ENCODE results near the gene CMTM1.
"Not testable (repeated sequence)": the region's sequence is repeated elsewhere in the genome, so short reads cannot be mapped to it uniquely, and the experiment has no call there.

Gene CMTM1

GRCh38 chr16:66600477-66600876, 34.2 kb downstream of the CMTM1 start:
- H3K27ac Mint-ChIP-seq: no peak overlapping the region

DNA sequence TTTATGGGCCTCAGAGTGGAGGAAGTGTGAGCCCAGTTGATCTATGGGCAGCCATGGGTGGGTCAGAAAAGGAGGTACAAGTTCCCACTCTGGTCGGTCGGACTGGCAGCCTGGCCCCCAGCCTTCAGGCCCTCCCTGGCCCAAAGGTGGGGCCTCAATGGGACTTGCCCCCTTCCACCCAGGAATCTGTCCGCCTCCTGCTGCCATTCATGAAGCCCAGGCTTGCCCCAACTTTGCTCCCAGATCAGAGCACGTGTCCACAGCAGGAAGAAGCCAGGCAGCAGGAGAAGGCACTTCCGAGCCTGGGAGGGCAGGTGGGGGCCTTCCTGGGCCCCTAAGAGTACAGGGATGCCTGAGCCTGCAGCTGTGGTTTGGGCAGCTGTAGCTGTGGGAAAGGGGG, 35.2 kb downstream of the CMTM1 start:
- no peak for DNase-seq (ENCODE audit: low spot score)
- Mint-ChIP-seq H3K9me3 (peaks cover 8% of the 10 kb centered on the region), H3K36me3 (ENCODE audit: low read depth) (peaks cover 18% of the 10 kb centered on the region), H3K4me3 (no peak overlapping the region), H3K4me1 (ENCODE audit: low read depth) (peaks cover 49% of the 10 kb centered on the region), H3K27ac (no peak overlapping the region), H3K27me3 (ENCODE audit: low read depth) (no peaks in the 10 kb centered on the region)

More at GRCh38 chr16:66600477-66600876, 34.2 kb downstream of the CMTM1 start:
- Mint-ChIP-seq H3K27me3 (ENCODE audit: low read depth) (no peaks in the 10 kb centered on the region), H3K9me3 (peaks cover 8% of the 10 kb centered on the region), H3K4me1 (ENCODE audit: low read depth) (peaks cover 45% of the 10 kb centered on the region), H3K4me3 (no peak overlapping the region), H3K36me3 (ENCODE audit: low read depth) (peaks cover 13% of the 10 kb centered on the region)
- DNase-seq (ENCODE audit: low spot score): no peak

- Mint-ChIP-seq H3K4me1 (ENCODE audit: low read depth) (peaks cover 47% of the 10 kb centered on the region), H3K4me3 (peak overlapping the region; percentile 97), H3K36me3 (ENCODE audit: low read depth) (peaks cover 29% of the 10 kb centered on the region), H3K27ac (peak overlapping the region; percentile 98), H3K27me3 (ENCODE audit: low read depth) (no peaks in the 10 kb centered on the region), H3K9me3 (peaks cover 8% of the 10 kb centered on the region)
- peak; percentile 80 for DNase-seq (ENCODE audit: low spot score)
Measured at GRCh38 chr16:66603537-66604375, 37.5 kb downstream of the CMTM1 start.

DNA sequence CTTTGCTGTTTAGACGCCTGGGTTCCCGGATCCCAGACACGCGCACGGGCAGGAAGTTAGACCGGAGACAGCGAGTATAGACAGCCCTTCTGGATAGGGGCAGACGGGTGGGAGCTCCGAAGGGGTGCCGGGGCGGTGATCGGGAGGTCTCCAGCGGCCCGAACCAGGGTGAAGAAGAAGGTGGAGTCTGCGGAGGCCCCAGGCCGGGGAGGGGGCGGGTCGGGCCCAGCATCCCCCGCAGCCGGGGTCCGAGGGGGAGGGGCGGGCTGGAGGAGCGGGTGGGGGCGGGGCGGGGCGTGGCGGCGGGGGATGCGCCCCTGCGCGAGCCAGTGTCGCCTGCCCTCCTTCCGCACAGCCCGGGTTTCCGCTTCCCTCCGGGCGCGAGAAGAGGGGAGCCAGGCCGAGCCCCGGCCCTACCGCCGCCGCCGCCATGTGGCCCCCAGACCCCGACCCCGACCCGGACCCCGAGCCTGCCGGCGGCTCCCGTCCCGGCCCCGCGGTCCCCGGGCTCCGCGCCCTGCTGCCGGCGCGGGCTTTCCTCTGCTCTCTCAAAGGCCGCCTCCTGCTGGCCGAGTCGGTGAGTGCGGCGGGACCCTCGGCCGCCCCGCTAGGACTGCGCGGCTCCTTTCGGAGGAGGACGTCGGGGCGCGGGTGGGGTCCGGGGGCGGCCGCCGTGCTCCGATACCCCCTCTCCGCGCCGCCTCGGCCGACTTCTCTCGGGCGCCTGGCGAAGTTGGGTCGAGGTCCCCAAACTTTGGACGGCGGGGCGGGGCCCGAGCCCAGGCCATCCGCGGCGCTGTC, 38.3 kb downstream of the CMTM1 start, which contains the start of gene CMTM3:
CMTM3 (plus strand) TSS at position 329 of the 801 bp plus-strand sequence; CDS start at position 431, 102 bp downstream.
- peaks cover 30% of the 10 kb centered on the region for H3K36me3 Mint-ChIP-seq (ENCODE audit: low read depth)
- H3K27me3 Mint-ChIP-seq (ENCODE audit: low read depth): no peaks in the 10 kb centered on the region
- H3K4me3 Mint-ChIP-seq: peak within 1 kb of the TSS; percentile 97
- peak; percentile 76 for DNase-seq (ENCODE audit: low spot score)
- H3K4me1 Mint-ChIP-seq (ENCODE audit: low read depth): peaks cover 45% of the 10 kb centered on the region
- H3K27ac Mint-ChIP-seq: peak within 1 kb of the TSS; percentile 98
- peaks cover 8% of the 10 kb centered on the region for H3K9me3 Mint-ChIP-seq

DNA sequence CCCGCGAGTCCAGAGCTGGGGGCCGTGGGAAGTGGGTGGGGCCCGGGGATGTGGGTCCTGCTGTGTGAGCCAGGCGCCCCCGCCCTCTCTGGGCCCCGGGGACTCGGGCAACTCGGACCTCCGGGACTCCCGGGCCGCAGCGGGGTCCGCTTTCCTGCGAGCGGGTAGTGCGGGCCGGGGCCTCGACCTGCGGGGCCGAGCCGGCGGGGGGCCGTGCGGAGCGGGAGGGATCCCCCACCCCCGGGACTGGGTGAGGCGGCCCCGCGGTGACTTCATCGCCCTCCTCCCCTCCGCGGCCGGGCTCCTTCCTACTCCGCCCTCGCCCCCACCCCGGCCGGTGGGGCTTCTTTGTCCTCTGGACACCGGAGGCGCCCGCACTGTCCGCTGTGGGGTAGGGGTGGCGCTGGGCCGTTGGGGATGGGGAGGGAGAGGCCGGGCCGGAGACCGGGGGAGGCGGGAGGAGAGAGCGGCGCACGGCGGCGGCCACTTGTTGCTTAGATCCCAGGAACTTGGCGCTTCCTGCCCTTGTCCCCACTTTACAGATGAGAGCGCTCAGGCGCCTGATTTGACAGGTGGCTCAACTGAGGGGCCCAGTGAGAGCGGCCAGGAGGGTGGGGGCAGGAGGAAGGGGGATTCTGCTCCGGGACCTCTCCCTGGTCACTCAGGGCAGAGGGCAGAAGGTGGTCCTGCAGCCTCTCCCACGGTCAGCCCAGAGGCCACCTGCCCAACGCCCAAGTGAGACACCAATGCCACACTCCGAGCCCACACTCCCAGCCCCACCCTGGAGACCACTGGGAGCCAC, 39.1 kb downstream of the CMTM1 start:
- Mint-ChIP-seq H3K4me3 (peak overlapping the region; percentile 85), H3K27ac (peak overlapping the region; percentile 83), H3K27me3 (ENCODE audit: low read depth) (no peaks in the 10 kb centered on the region), H3K9me3 (peaks cover 8% of the 10 kb centered on the region), H3K36me3 (ENCODE audit: low read depth) (peaks cover 38% of the 10 kb centered on the region), H3K4me1 (ENCODE audit: low read depth) (peaks cover 40% of the 10 kb centered on the region)
- peak; percentile 52 for DNase-seq (ENCODE audit: low spot score)

- Mint-ChIP-seq H3K4me1 (ENCODE audit: low read depth) (peaks cover 34% of the 10 kb centered on the region), H3K27ac (peak overlapping the region; percentile 83), H3K36me3 (ENCODE audit: low read depth) (peaks cover 37% of the 10 kb centered on the region), H3K27me3 (ENCODE audit: low read depth) (no peaks in the 10 kb centered on the region), H3K9me3 (peaks cover under 1% of the 10 kb centered on the region), H3K4me3 (peak overlapping the region; percentile 85)
- peak; percentile 17 for DNase-seq (ENCODE audit: low spot score)
Measured at GRCh38 chr16:66605979-66606751, 39.9 kb downstream of the CMTM1 start.

DNA sequence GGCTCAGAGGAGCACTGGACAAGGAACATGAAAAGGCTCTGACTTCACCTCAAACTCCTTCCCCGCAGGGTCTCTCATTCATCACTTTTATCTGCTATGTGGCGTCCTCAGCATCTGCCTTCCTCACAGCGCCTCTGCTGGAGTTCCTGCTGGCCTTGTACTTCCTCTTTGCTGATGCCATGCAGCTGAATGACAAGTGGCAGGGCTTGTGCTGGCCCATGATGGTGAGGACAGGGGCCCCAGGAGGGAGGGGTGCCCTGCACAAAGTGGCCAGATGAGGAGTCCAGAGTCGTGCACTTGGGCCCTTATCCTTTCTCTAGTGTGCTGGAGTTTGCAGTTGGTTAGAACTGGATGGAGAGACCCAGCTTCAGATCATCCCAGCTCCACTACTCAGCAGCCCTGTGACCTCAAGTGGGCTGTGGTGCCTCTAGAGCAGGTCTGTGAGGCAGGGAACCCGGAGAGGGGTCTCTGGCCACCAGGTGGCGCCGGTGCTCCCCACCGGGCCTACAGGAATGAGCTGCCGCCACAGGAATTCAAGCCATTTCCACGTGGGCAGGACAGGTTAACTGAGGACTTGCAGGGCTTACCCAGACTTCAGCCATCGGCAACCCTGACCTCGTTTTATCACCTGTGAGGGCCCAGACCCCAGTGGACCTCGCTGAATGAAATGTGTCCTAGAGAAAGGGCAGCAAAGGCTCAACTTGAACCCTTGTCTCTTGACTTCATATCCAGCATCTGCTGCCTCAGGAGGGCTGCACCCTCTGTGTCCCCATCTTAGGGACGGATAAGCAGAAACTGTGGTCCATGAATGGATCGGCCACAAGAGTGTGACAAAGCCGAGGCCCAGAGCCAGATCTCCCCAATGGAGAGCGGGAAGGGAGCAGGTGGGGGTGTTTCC, 42.3 kb downstream of the CMTM1 start:
- no peaks in the 10 kb centered on the region for H3K9me3 Mint-ChIP-seq
- peaks cover 29% of the 10 kb centered on the region for H3K4me1 Mint-ChIP-seq (ENCODE audit: low read depth)
- H3K27ac Mint-ChIP-seq: peak overlapping the region; percentile 67
- peak overlapping the region; percentile 60 for H3K4me3 Mint-ChIP-seq
- H3K27me3 Mint-ChIP-seq (ENCODE audit: low read depth): no peaks in the 10 kb centered on the region
- peak; percentile 79 for DNase-seq (ENCODE audit: low spot score)
- peaks cover 52% of the 10 kb centered on the region for H3K36me3 Mint-ChIP-seq (ENCODE audit: low read depth)

DNA sequence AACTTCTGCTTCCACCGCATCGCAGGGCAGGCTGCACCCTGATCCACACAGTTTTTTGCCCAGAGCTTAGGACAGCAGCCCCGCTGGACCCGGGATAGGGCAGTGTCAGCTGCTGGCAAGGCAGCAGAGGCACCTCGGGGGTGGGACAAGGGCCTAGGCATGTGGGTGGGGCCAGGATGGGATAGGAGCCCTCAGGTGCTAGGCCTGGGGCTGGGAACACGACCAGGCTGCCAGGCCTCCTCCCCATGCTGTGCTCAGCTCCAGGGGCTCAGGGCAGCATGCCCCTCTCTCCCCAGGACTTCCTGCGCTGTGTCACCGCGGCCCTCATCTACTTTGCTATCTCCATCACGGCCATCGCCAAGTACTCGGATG, 42.9 kb downstream of the CMTM1 start:
- no peak for DNase-seq (ENCODE audit: low spot score)
- Mint-ChIP-seq H3K36me3 (ENCODE audit: low read depth) (peaks cover 48% of the 10 kb centered on the region), H3K4me1 (ENCODE audit: low read depth) (peaks cover 23% of the 10 kb centered on the region), H3K27ac (no peak overlapping the region), H3K4me3 (no peak overlapping the region), H3K27me3 (ENCODE audit: low read depth) (no peaks in the 10 kb centered on the region), H3K9me3 (no peaks in the 10 kb centered on the region)

DNA sequence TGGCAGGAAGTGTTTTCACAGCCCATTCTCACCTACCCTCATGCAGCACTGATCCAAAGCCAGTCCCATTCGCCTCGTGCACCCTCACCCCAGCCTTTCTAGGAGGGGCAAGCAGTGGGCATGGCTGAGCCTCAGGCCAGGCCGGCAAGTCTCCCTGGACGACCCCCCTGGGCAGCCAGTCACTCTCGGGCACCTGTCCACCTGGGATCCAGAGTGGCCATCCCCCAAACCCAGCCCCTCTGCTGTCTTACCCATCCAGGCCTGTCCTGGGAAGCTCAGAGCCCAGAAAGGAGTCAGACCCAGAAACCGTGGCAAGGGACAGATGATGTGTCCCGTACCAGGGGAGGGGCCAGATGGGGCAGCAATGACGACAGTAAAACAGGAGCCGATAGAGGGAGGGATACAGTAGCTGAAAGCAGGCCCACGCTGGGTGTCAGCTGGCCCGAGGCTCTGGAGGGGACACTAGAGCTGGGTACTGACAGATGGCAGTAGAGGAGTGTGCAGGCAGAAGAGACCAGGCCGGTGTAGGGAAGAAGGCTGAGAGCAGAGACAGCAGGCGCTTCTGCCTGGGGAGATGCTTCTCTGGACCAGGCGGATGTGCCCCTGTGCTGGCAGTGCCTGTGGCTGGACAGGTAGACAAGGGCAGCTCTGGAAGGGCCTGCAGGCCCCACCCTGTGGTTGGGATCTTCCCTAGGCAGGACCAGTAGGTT, 44.0 kb downstream of the CMTM1 start:
- H3K4me1 Mint-ChIP-seq (ENCODE audit: low read depth): peaks cover 23% of the 10 kb centered on the region
- H3K36me3 Mint-ChIP-seq (ENCODE audit: low read depth): peaks cover 53% of the 10 kb centered on the region
- no peak overlapping the region for H3K4me3 Mint-ChIP-seq
- DNase-seq (ENCODE audit: low spot score): no peak
- no peaks in the 10 kb centered on the region for H3K9me3 Mint-ChIP-seq
- no peak overlapping the region for H3K27ac Mint-ChIP-seq
- H3K27me3 Mint-ChIP-seq (ENCODE audit: low read depth): no peaks in the 10 kb centered on the region

DNA sequence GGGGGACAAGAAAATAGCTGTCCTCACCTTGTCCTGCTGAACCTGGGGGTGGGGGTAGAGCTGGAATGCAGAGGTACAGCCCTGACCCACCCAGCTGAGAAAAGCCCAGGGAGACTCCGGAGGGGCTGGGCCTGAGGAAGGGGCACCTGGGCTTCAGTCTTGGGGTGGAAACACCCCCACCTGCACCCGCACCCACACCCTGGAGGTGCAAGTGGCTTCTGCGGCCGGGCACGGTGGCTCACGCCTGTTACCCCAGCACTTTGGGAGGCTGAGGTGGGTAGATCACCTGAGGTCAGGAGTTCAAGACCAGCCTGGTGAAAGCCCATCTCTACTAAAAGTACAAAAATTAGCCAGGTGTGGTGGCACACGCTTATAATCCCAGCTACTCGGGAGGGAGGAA, 45.7 kb downstream of the CMTM1 start:
- H3K27ac Mint-ChIP-seq; H3K27me3 Mint-ChIP-seq (ENCODE audit: low read depth); H3K9me3 Mint-ChIP-seq; DNase-seq (ENCODE audit: low spot score); H3K4me3 Mint-ChIP-seq: not testable (repeated sequence)
- Mint-ChIP-seq H3K4me1 (ENCODE audit: low read depth) (peaks cover 17% of the 10 kb centered on the region), H3K36me3 (ENCODE audit: low read depth) (peaks cover 47% of the 10 kb centered on the region)

GRCh38 chr16:66612422-66612821, 46.2 kb downstream of the CMTM1 start:
- no peaks in the 10 kb centered on the region for H3K9me3 Mint-ChIP-seq
- DNase-seq (ENCODE audit: low spot score): no peak
- H3K4me1 Mint-ChIP-seq (ENCODE audit: low read depth): peaks cover 12% of the 10 kb centered on the region
- peaks cover 44% of the 10 kb centered on the region for H3K36me3 Mint-ChIP-seq (ENCODE audit: low read depth)
- no peaks in the 10 kb centered on the region for H3K27me3 Mint-ChIP-seq (ENCODE audit: low read depth)
- no peak overlapping the region for H3K27ac Mint-ChIP-seq
- H3K4me3 Mint-ChIP-seq: no peak overlapping the region
